Hematopoietic multipotent progenitor cell treated with erythropoietin and hydrocortisone succinate and interleukin-3 and kit ligand, for 4 days (in vitro differentiated cells): Measurements from ENCODE around the gene MRPL54.

ENCODE experiments used
- DNase-seq: peaks from one replicate; pipeline ENCODE4 v3.0.0-alpha.2; 2015

MRPL54 gene

DNA sequence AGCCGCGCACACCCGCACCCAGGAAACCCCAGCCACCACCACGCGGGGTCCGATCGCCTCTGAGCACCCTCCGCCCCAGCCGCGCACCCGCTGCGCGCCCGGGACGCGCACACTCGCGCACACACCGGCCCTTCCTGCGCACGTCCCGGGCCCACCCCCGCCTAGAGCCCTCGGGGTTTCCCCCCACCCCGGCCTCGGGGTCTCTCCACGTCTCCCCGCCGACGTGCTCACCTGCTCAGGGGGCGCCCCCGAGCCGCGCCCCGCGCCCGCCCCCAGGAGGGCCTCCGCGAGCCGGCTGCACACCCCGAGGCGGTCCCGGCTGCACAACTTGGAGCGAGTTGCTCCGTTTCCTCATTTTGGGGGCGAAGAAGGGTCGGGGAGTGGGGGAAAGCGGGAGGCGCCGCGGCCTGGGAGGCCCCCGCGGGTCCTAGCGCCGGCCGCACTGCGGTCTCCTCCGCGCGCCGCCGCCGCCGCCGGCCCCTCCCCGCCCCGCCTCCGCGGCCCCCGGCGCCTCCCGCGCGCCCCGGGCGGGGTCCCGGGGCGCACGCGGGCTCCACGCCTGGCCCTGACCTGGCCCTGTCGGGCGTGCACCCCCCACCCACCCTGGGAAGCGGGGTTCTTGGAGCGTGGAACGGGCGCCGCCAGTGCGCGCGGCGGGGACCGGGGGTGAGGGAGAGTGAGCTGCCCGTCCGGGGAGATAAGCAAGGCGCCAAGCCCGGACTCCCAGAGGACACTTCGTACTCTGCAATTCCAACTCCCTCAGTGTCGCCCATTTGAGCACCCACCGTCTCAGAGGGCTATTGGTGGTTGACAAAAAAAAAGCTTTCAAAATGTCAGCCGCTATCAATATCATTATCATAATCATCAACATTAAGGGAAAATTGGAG lies 23.7 kb downstream of the MRPL54 start, which contains the start of gene MATK:
TSS of gene MATK (minus strand) at position 444 of the 887 bp plus-strand sequence. CDS start 1,246 bp downstream, outside the sequence.
- DNase-seq, result peak; percentile 86

DNA sequence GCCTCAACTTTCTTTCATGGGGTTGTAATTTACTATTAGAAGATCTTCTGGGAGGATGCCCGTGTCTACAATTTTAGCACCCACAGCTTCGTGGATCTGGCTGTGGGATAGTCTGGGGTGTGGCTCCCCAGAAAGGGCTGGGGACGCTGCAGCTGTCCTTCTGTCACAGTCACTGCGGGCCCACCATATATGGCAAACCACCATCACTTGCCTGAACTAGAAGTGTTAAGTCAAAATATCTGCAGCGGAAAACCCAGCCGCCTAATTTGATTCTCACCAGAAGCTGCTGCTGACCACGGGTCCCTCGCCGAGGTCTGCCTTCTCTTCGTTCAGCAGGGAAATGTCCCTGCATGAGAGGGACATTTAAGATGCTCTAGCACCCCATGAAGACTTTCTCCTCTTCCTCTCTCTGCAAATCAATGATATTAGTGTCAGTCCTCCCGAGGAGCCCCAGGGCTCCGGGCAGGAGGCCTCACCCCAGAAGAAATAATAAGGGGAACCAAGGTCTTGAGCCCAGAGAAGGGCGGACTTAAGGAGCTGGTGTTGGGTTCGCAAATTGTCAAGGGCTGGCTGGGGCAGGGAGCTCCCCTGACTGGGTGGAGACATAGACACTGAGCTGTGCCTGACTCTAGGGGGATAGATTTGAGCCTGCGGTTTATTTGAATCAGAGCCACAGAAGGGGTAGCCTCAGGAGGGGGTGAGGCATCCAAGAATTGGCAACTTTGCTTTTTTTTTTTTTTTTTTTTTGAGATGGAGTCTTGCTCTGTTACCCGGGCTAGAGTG lies 26.7 kb downstream of the MRPL54 start:
- peak; percentile 21 for DNase-seq

DNA sequence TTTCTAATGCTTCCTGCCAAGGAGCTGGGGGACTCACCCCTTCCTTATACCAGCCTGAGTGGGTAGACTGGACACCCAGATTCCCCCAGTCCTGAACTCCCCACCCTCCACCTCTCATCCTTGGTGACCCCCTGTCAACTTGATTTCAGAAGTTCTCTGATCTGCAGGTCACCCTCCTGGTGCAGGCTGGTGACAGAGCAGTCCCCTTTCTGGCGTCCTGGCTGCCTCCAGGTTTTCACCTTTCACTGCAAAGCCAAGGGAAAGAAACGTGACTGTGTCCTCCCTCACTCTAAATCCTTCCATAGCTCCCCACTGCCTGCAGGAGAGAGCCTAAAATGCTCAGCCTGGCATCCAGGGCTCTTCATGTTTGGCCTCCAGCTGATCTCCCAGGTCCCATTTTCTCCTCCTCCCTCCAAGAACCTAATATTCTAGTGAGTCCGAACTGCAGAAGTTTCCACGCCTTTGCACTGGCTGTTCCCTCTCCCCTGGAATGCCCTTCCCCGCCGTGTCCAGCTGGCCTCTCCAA lies 27.8 kb downstream of the MRPL54 start:
- DNase-seq, result no peak

- DNase-seq, result no peak
These were observed 28.5 kb downstream of the MRPL54 start for GRCh38 chr19:3790941-3791340.

GRCh38 chr19:3792114-3792513 lies 29.6 kb downstream of the MRPL54 start:
- no peak for DNase-seq

GRCh38 chr19:3793799-3794198 lies 31.3 kb downstream of the MRPL54 start:
- DNase-seq, result no peak

DNA sequence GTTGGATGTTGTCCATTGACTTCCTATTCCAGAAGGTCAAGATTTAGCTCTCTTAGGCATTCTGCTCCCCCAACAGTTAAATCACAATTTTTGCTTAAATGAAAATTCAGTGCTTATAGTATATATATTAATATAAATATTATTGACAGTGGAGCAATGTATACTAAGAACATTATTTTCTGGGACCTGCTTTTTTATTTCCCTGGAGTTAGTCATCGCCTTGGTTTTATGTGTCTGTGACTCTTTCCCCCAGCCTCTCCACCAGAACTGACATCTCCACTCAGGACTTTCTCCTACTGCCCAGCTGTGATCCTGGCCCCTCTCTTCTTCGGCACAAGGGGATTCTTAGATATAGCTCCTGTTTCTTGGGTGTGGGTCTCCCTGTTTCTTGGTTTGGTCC lies 33.9 kb downstream of the MRPL54 start:
- DNase-seq, result no peak

DNA sequence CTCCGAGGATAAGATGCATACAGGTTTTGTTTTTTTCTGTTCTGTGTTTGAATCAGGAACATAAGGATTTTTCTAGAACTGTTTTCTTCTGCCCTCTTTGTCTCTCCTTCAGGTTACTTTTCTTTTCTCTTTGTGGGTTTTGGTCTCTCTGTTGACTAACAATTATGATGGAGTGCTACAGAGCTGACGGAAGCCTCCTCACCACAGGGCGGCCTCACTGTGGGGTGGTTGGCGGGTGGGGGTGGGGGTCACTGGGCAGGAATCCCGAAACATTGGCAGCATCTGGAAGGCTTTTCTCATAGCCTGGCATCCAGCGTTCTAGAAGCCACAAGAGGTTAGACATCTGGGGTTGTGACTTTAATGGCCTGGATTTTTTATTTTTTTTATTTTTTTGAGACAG lies 35.7 kb downstream of the MRPL54 start:
- peak; percentile 57 for DNase-seq

DNA sequence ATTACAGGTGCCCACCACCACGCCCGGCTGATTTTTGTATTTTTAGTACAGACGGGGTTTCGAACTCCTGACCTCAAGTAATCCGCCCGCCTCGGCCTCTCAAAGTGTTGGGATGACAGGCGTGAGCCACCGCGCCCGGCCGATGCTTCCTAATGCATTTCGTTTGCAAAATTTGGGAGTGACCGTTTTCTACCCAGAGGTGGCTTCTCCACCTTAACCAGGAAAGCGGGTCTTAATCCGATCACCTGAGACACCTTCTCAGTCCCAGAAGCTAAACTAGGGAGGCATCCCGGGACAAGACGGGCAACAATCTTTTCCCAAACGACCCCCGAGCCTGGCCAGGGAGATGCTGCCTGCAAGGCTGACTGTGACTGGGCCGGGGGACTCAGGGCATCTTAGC lies 38.5 kb downstream of the MRPL54 start:
- no peak for DNase-seq

DNA sequence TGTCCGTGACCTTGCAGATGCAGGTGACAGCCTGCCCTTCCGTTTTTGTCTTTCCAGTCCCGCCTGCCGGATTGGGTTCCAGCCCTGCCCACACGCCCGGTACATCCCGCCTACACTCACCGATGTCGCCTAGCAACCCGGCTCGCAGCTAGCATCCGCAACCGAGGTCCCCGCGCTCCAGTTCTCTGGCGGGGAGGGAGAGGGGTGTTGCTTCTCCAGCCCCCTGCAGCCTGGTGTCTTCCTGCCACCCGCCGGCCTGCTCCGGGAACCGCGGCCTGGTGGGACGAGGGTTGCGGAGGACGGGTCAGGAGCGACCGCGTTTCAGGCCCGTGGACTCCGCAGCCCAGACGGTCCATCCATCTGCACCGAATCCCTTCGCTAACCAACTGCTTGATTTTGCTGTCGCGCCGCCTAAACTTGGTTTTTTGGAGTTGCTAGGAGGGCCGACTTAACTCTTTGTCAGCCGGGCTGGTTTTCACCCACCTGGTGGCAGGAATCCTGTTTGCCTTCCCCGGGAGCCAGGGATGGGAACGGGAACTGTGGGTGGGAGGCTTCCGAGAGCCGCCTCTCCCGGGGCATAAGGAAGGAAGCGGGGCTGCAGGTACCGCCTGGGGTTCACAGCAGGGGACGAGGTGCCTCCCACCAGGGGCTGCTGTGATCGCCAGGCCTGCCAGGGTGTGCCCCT lies 39.1 kb downstream of the MRPL54 start:
- peak; percentile 31 for DNase-seq

DNA sequence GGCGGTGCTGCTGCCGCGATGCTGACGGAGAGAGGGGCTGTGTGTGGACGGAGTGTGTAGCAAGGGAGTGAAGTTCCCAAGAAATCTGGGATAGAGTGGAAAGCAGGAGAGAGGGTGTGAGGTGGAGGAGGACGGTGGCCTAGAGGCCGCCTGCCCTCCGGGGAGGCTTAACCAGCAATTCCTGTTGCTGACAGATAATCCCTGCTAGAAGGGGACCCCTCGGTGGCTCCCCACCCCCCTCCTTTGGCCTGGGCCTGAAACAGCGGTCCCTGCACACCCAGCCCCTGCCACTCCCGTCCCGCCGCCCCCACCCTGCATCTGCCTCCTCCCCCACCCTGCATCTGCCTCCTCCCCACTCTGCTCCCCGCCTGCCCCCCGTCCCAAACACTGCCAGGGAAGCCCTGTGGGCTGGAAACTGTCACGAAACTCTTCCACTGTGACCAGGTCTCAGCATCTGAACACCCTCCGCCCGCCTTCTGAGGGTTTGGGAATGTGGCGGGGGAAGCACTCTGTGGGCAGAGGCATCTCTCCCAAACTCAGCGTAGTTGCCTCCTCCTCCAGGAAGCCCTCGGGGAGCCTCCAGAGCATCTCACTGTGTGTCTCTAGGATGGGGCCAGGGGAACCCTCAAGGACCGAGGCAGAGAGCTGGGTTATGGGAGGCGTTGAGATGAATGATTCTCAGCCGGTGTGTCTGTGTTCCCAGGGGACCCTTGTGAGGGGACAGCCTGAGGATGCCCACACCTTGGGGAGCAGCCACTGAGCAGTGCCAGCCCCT lies 40.8 kb downstream of the MRPL54 start:
- no peak for DNase-seq

GRCh38 chr19:3803986-3804385 lies 41.5 kb downstream of the MRPL54 start:
- DNase-seq, result no peak

DNA sequence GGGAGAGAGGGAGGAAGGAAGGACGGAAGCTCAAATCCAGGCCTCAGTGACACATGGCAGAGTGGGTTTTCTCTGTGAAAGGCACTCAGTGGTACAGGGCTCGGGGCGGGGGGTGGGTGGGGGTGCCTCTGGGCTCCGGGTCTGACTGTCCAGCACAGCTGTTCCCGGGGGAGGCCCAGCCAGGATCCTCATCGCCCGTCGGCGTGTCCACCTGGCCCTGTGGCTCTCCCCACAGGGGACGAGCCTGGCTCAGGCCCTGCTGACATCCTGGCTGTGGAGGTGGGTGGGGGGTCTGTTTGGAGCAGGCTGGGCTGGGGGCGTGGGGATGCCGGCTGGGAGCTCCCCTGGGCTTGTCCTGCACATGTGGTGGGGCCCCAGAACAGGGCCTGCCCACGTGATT lies 41.9 kb downstream of the MRPL54 start:
- DNase-seq, result no peak

- DNase-seq, result no peak
These were observed 43.4 kb downstream of the MRPL54 start for GRCh38 chr19:3805859-3806258.

DNA sequence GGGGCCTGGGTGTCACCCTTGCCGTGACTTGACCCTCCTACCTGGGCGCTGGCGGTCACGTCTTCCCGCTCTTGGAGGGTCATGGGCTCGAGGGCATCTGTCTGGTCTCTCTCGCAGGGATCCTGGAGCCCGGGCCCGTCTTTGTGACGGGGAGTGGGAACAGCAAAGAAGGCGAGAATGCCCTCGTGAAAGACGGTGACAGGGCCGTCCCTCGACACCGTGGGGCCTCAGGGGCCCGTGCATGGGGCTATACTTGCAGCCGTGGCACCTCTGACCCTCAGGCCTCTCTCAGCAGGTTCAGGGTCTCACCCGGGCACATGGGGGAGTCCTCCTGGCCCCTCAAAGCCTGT lies 44.6 kb downstream of the MRPL54 start:
- no peak for DNase-seq

GRCh38 chr19:3807574-3808354 lies 45.3 kb downstream of the MRPL54 start:
- no peak for DNase-seq

DNA sequence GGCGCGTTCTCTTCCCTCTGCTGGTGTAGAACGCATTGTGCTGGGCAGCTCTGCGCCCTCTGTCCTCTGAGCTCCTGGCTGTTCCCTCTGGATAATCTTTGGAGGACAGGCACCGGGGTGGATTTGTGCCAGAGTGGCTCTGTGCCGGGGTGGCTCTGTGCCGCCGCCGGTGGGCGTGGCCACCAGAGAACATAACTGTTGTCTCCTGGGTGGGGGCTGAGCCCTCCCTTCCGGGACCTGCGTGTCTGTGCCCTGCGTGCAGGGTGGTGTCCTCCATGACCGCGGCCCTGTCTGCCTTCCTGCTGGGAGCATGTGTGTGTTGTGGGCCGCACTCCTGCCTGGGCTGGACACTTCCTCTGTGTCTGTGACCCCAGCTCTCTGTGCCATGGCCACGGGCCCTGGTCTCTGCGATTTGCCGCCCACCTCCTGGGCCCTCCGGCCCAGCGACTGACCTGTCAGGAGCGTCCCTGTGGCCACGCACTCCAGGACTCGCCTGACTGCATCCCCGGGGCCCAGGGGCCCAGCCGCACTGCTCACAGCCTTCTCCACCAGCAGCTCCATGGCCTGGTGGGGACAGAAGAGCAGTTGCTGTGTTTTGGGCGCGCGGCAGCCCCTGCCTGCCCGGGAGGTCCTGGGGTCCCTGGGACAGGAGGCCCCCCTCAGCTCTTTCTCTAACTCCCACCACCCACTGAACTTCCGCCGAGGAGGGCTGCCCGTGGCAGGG lies 46.1 kb downstream of the MRPL54 start:
- no peak for DNase-seq

- DNase-seq, result no peak
These were observed 47.6 kb downstream of the MRPL54 start for GRCh38 chr19:3809881-3810707.

GRCh38 chr19:3810708-3811355 lies 48.4 kb downstream of the MRPL54 start:
- no peak for DNase-seq
